ENCODE results near the gene DOCK10.

The DOCK10 gene

DNA sequence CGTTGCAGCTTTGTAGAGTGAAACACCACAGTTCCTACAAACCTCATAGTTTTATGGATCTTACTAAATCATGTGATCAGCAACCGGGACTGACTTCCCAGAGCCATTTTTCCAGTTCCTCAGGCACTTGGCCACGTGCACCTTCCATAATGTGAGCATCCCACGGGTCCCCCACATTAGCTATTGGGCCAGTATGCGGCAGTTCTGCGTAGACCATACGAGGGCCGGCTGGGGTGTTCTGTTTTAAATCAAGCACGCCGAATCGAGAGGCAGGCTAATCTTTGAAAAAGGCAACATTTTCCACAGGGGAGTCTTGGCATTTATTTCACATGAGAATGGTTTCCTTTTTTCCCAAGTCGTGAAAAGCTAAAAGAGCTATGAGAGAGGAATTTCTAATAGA, 190.5 kb downstream of the DOCK10 start:
- Mint-ChIP-seq H3K9me3 (no peaks in the 10 kb centered on the region), H3K27me3 (no peaks in the 10 kb centered on the region), H3K4me1 (no peaks in the 10 kb centered on the region), H3K27ac (no peak overlapping the region), H3K36me3 (peaks cover 44 to 60% of the 10 kb centered on the region in 2 donors), H3K4me3 (no peak overlapping the region)
- DNase-seq (no peak), ATAC-seq (replicated peaks) (no peak)

DNA sequence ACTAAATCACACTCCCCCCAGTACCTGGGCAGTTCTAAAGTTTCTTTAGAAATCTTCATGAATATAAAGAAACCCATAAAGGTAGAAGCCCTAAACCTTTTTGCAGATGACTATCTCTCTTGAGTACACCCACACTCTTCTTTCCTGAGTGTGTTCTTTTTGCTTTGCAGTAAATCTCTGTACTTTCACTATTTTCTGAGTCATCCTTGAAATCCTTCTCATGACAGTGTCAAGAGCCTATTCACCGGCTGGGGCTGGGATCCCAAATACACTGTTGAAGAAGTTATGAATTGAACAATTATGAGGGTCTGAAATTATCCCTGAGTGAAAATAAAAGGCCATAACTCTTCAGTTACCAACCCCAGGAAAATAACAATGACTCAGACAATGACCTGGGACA, 192.2 kb downstream of the DOCK10 start:
- no peak for ATAC-seq (replicated peaks)
- no peaks in the 10 kb centered on the region for H3K9me3 Mint-ChIP-seq
- no peak overlapping the region for H3K4me3 Mint-ChIP-seq
- no peak overlapping the region for H3K27ac Mint-ChIP-seq
- H3K27me3 Mint-ChIP-seq: no peaks in the 10 kb centered on the region
- H3K36me3 Mint-ChIP-seq: peaks cover 50 to 63% of the 10 kb centered on the region in 2 donors
- no peak for DNase-seq
- no peaks in the 10 kb centered on the region for H3K4me1 Mint-ChIP-seq

DNA sequence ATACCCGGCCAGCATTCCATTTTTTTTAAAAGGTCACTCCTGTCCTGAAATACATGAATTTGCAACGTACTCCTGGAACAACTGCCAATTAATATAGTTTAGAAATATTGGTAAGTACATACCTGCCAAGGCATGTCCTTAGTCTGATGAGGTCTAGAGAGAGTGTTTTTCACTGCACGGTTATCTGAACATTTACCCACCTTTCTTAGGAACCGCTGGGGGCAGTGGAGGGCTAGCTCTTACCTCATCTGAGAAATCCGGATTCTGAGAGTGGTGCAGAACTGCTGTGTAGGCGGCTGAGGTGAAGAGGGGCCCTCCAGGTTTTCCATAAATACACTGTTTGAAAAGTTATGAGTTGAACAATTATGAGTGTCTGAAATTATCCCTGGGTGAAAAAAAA, 193.0 kb downstream of the DOCK10 start:
- peak in 1 of 2 donors; percentile 43 for ATAC-seq (replicated peaks)
- no peaks in the 10 kb centered on the region for H3K9me3 Mint-ChIP-seq

DNA sequence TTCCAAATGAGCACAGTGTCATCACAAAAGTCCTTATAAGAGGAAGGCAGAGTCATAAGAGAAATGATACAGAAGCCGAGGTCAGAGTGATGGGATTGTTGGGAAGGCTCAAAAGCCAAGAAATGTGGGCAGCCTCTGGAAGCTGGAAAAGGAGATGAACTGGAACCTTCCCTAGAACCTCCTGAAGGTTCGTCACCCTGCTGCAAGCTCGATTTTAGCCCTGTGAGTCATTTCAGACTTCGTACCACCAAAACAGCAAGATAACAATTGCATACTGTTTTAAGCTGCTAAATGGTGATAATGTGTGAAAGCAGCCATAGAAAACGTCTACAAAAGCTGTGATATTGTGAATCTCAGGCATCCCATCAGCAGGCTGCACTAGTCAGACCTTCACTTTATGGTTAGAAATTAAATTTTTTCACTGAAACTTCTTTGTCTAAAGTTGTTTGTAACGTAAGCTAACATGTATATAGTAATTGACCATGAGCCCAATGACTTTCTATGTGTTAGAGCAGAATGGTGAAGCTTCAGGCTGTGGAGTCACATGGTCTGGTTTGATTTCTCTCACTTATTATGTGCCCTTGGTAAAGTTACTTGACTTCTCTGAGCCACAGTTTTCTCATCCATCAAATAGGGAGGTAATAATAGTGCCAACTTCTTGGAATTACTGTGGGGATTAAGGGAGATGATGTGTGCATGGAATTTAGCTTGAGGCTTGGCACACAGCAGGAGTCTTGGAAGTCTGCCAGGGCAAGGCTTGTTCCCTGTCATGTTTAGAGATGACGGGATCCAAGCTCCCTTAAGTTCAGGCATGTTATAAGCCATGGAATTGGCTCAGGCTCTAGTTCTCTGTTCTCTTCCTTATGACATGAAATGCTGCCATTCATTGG, 194.1 kb downstream of the DOCK10 start:
- Mint-ChIP-seq H3K4me3 (no peak overlapping the region), H3K36me3 (peaks cover 54 to 68% of the 10 kb centered on the region in 2 donors), H3K27me3 (no peaks in the 10 kb centered on the region), H3K4me1 (no peaks in the 10 kb centered on the region), H3K27ac (no peak overlapping the region), H3K9me3 (peaks cover 0 to 1% of the 10 kb centered on the region in 2 donors)
- ATAC-seq (replicated peaks): no peak
- DNase-seq: no peak

More for the DNA sequence above, 193.0 kb downstream of the DOCK10 start:
- Mint-ChIP-seq H3K36me3 (peaks cover 52 to 65% of the 10 kb centered on the region in 2 donors), H3K27ac (peak overlapping the region; percentile 62), H3K4me3 (no peak overlapping the region), H3K4me1 (no peaks in the 10 kb centered on the region), H3K27me3 (no peaks in the 10 kb centered on the region)
- no peak for DNase-seq

- H3K27me3 Mint-ChIP-seq: no peaks in the 10 kb centered on the region
- ATAC-seq (replicated peaks) (no peak), DNase-seq (no peak)
- peaks cover 62 to 76% of the 10 kb centered on the region in 2 donors for H3K36me3 Mint-ChIP-seq
- no peak overlapping the region for H3K27ac Mint-ChIP-seq
- H3K4me3 Mint-ChIP-seq: no peak overlapping the region
- H3K4me1 Mint-ChIP-seq: no peaks in the 10 kb centered on the region
- H3K9me3 Mint-ChIP-seq: peaks cover 3 to 4% of the 10 kb centered on the region in 2 donors
Observed at GRCh38 chr2:224847381-224847780, 194.9 kb downstream of the DOCK10 start.

- Mint-ChIP-seq H3K27me3 (no peaks in the 10 kb centered on the region), H3K27ac (no peak overlapping the region), H3K4me1 (no peaks in the 10 kb centered on the region), H3K4me3 (no peak overlapping the region), H3K9me3 (peaks cover 3 to 4% of the 10 kb centered on the region in 2 donors), H3K36me3 (peaks cover 62 to 76% of the 10 kb centered on the region in 2 donors)
- no peak for DNase-seq
- ATAC-seq (replicated peaks): no peak
Observed at GRCh38 chr2:224846686-224847085, 195.6 kb downstream of the DOCK10 start.

GRCh38 chr2:224846161-224846560, 196.1 kb downstream of the DOCK10 start:
- DNase-seq (no peak), ATAC-seq (replicated peaks) (no peak)
- Mint-ChIP-seq H3K27ac (no peak overlapping the region), H3K36me3 (peaks cover 62 to 74% of the 10 kb centered on the region in 2 donors), H3K27me3 (no peaks in the 10 kb centered on the region), H3K4me3 (no peak overlapping the region), H3K9me3 (peaks cover 3 to 4% of the 10 kb centered on the region in 2 donors), H3K4me1 (no peaks in the 10 kb centered on the region)

DNA sequence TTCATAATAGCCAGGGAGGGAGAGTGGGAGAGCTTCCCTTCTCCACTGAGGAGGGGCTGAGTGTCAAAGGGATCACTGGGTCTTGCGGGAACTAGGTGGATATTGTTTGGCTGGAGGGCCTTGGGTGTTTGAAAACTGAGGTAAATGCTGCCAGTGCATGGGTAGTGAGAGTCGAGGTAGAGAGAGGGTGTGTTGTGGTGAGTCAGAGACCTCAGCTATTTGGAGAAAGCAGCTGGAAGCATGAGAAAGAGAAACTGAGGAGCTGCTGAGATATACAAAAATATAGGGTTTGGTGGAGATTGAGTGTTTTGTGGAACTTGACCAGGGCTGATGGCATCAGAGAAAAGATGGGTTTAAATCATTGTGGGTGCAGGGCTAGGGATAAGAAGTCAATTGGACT, 199.1 kb downstream of the DOCK10 start:
- DNase-seq: no peak
- no peak overlapping the region for H3K27ac Mint-ChIP-seq
- no peak overlapping the region for H3K4me3 Mint-ChIP-seq
- ATAC-seq (replicated peaks): no peak
- H3K36me3 Mint-ChIP-seq: peaks cover 64 to 78% of the 10 kb centered on the region in 2 donors
- no peaks in the 10 kb centered on the region for H3K4me1 Mint-ChIP-seq
- H3K9me3 Mint-ChIP-seq: peaks cover 4 to 6% of the 10 kb centered on the region in 2 donors
- no peaks in the 10 kb centered on the region for H3K27me3 Mint-ChIP-seq

DNA sequence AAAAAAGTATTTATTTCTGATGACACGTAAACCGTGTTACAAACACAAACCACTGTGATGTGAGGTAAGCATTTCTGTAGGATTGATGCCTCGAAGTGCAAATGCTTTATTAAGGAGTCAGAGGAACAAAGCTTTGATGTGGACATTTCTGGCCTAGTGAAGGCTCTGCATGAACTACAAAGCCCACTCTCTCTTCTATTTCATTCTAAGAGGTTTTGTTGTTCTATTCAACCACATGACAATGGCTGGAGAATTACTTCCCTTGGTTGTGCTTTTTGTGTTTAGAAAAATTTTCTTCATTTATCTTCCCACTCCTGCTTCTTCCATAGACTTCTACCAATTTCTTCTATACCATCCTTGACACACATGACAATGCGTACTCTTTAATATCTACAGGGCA, 200.4 kb downstream of the DOCK10 start:
- Mint-ChIP-seq H3K36me3 (peaks cover 60 to 78% of the 10 kb centered on the region in 2 donors), H3K27ac (no peak overlapping the region)

GRCh38 chr2:224838335-224838734, 203.9 kb downstream of the DOCK10 start:
- no peak overlapping the region for H3K27ac Mint-ChIP-seq
- H3K4me1 Mint-ChIP-seq: peaks cover 0 to under 1% of the 10 kb centered on the region in 2 donors
- H3K27me3 Mint-ChIP-seq: no peaks in the 10 kb centered on the region
- no peak overlapping the region for H3K4me3 Mint-ChIP-seq
- peaks cover 4 to 6% of the 10 kb centered on the region in 2 donors for H3K9me3 Mint-ChIP-seq
- no peak for ATAC-seq (replicated peaks)
- no peak for DNase-seq
- peaks cover 59 to 77% of the 10 kb centered on the region in 2 donors for H3K36me3 Mint-ChIP-seq

More for the DNA sequence above, 200.4 kb downstream of the DOCK10 start:
- DNase-seq (no peak), ATAC-seq (replicated peaks) (no peak)
- Mint-ChIP-seq H3K4me1 (no peaks in the 10 kb centered on the region), H3K27me3 (no peaks in the 10 kb centered on the region), H3K9me3 (peaks cover 4 to 6% of the 10 kb centered on the region in 2 donors), H3K4me3 (no peak overlapping the region)

DNA sequence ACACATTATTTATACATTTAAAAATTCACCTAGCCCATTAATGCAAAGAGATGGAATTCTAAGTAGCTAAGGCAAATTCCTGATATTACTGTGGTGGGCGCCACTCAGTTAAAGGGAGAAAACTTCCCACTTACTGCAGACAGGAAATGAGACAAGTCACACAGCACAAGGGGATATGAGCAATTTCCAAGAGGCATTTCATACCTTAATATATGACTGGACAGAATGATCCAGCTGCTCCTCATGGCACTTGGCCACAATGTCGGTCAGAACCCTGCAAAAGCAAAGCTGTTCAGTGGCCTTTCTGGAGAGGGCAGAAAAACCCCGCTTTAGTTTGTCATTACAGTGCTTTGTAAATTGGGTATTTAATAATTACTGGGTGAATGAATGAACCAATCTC, 204.7 kb downstream of the DOCK10 start:
- peaks cover 0 to 4% of the 10 kb centered on the region in 2 donors for H3K9me3 Mint-ChIP-seq
- H3K4me1 Mint-ChIP-seq: peaks cover 0 to 3% of the 10 kb centered on the region in 2 donors
- peaks cover 59 to 77% of the 10 kb centered on the region in 2 donors for H3K36me3 Mint-ChIP-seq
- peak overlapping the region; percentile 20 for H3K27ac Mint-ChIP-seq
- no peaks in the 10 kb centered on the region for H3K27me3 Mint-ChIP-seq
- ATAC-seq (replicated peaks) (no peak), DNase-seq (no peak)
- no peak overlapping the region for H3K4me3 Mint-ChIP-seq

GRCh38 chr2:224837066-224837465, 205.2 kb downstream of the DOCK10 start:
- no peak overlapping the region for H3K27ac Mint-ChIP-seq
- DNase-seq (no peak), ATAC-seq (replicated peaks) (no peak)
- peaks cover 0 to 3% of the 10 kb centered on the region in 2 donors for H3K4me1 Mint-ChIP-seq
- no peak overlapping the region for H3K4me3 Mint-ChIP-seq
- peaks cover 57 to 76% of the 10 kb centered on the region in 2 donors for H3K36me3 Mint-ChIP-seq
- H3K27me3 Mint-ChIP-seq: no peaks in the 10 kb centered on the region
- peaks cover 0 to 3% of the 10 kb centered on the region in 2 donors for H3K9me3 Mint-ChIP-seq

DNA sequence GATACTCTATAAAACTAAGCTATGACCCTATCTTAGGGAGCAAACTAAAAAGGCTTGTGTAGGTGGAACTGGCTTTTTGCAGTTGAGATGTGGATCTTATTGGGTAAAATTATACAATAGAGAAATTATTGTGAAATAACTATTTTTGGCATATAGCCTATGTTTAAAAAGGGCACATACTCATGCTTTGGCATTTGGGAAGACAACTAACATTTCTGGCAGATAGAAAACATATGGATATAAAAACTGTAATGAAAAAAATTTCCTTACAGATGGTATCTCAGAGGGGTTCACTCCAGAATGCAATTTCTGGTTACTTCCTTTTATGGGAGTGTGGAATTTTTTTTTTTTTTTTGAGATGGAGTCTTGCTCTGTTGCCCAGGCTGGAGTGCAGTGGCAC, 206.0 kb downstream of the DOCK10 start:
- peaks cover 0 to 3% of the 10 kb centered on the region in 2 donors for H3K9me3 Mint-ChIP-seq
- H3K4me3 Mint-ChIP-seq: no peak overlapping the region
- H3K36me3 Mint-ChIP-seq: peaks cover 57 to 75% of the 10 kb centered on the region in 2 donors
- H3K27ac Mint-ChIP-seq: no peak overlapping the region
- ATAC-seq (replicated peaks) (no peak), DNase-seq (no peak)
- no peaks in the 10 kb centered on the region for H3K27me3 Mint-ChIP-seq
- H3K4me1 Mint-ChIP-seq: peaks cover 0 to 3% of the 10 kb centered on the region in 2 donors

DNA sequence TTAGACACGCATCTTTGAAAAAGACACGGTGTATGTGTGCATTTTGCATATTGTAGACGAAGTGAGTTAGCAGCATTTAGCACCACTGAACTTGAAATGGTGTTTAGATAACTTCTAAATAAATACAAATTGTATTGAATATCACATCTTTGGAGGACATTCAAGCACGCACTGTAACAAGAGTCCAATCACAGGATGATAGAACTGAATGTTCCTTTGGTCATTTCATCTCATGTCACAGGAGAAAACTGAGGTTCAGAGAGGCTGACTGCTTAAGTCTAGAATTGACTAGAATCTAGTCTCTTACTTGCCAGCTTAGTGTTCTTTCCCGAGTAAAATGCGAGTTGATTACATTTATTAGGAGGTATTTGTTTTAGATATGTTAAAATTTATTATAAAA, 206.9 kb downstream of the DOCK10 start:
- Mint-ChIP-seq H3K4me1 (peaks cover 0 to 3% of the 10 kb centered on the region in 2 donors), H3K9me3 (no peaks in the 10 kb centered on the region), H3K27ac (no peak overlapping the region), H3K4me3 (no peak overlapping the region), H3K27me3 (no peaks in the 10 kb centered on the region), H3K36me3 (peaks cover 51 to 68% of the 10 kb centered on the region in 2 donors)
- DNase-seq: no peak
- ATAC-seq (replicated peaks): no peak

DNA sequence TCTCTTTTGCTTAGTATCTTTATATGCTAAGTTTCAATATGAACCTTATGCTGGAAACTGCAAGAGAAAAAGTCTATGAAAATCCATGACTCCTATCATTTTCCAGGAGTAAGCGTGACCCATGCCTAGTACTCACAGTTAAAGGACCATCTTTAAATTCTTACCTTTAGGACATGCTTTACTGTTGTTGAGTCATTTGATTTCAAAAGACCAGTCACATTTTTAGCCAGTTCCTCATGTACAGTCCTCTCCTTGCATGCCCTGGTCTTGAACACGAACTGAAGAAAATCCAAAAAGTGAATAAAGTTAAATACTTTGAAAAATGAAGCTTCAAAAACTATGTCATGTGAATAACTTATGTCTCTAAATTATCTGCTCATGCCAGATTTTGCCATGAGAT, 208.3 kb downstream of the DOCK10 start:
- Mint-ChIP-seq H3K27me3 (no peaks in the 10 kb centered on the region), H3K27ac (peak overlapping the region; percentile 44), H3K9me3 (no peaks in the 10 kb centered on the region)

More for the DNA sequence above, 208.3 kb downstream of the DOCK10 start:
- ATAC-seq (replicated peaks): no peak
- peaks cover 49 to 66% of the 10 kb centered on the region in 2 donors for H3K36me3 Mint-ChIP-seq
- peaks cover 0 to 3% of the 10 kb centered on the region in 2 donors for H3K4me1 Mint-ChIP-seq
- H3K4me3 Mint-ChIP-seq: no peak overlapping the region
- no peak for DNase-seq

All from stimulated activated naive B cell treated with anti-CD40 and anti-IgM and Interleukin-4, amounts not matched to agents 10 μg/mL and 1 μg/mL and 100 μg/mL, for 72 hours (primary cell).